Stimulated activated CD8-positive, alpha-beta memory T cell treated with anti-CD3 and anti-CD28 coated beads, Interleukin-12 subunit alpha, Interleukin-12 subunit beta, amount 100 ng/mL, for 24 hours (primary cell): ENCODE measurements around the gene MDGA2.

Experiments used
- DNase-seq: peaks from one replicate; pipeline ENCODE4 v3.0.0-alpha.2; 2020; ENCODE audit errors: extremely low read depth

Gene MDGA2

DNA sequence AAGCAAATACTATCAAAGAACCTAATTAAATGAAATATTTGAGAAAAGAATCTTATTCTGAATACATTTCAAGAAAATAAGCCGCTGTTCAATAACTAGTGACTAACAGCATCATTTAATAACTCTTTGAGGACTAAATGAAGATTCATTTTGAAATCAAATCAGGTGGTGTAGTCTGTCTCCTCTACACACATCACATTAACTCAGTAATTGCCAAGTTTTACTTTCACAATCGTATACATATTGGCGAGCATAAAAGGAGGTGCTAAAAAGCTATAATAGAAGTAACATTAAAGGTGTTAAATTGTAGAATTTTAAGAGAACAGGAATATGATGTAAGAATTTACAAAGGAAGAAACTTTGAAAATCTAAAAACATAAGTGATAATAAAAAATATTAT is 185.1 kb downstream of the MDGA2 start:
- DNase-seq = no peak

DNA sequence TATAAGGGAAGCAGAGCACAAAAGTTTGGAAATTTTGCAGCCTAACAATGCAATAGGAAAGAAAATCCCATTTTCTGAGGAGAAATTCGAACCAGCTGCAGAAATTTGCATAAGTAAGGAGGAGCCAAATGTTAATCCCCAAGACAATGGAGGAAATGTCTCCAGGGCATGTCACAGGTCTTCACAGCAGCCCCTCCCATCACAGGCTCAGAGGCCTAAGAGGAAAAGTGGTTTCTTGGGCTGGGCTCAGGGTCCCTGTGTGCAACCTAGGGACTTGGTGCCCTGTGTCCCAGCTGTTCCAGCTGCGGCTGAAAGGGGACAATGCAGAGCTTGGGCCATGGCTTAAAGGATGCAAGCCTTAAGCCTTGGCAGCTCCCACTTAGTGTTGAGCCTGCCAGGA is 190.0 kb downstream of the MDGA2 start:
- DNase-seq = no peak

DNA sequence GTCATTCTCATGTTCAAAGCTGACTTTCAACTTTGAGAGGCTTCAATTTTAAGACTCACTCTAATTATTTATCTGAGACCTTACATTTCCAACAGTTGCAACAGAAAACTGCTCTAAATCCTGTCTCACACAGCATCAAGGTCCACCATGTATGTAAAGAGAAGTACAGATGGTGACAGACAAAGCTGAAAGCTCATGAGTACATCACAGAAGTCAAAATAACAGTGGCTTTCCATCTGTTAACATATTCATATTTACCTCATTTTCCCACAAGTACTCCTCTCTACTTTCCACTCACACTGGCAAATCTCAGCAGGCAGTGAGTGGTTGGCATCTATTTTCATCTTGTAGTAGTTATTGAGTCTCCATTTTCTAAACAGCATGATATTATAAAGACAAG is 192.0 kb downstream of the MDGA2 start:
- DNase-seq = no peak

DNA sequence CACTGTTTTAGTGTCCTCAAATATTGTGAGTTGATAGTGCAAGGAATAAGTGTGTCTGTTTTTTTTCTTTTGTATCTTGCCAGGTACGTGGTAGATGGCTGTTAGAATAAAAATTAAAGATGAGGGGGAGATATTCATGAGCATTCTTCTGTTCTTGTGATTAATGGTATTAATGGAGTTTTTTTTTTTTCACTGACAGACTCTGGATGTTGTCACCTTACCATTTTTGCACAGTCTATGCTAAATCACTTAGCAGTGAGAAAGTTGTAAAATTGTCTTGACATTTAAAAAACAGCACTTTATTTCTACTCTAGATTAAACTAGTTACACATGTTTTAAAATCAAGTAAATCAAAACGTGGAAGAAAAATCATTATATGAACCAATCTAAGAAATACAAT is 204.3 kb downstream of the MDGA2 start:
- no peak for DNase-seq

DNA sequence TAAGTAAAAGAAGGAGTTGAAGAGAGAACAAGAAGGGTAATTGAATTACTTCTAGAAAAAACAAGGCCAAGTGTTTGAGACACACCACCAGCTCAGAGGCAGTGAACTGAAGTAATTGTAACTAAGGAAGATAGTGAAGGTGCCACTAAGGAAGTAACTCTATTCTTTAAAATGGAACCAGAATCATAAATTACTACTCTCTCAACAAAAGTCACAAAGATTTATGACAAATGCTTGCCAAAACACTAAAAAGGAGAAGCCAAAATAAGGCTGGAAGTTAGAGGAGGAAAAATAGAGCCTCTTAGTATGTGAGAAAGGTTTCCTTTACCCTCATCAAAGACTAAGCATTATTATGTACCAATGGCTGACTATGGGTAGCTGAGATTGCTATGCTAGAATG is 208.5 kb downstream of the MDGA2 start:
- DNase-seq = no peak

DNA sequence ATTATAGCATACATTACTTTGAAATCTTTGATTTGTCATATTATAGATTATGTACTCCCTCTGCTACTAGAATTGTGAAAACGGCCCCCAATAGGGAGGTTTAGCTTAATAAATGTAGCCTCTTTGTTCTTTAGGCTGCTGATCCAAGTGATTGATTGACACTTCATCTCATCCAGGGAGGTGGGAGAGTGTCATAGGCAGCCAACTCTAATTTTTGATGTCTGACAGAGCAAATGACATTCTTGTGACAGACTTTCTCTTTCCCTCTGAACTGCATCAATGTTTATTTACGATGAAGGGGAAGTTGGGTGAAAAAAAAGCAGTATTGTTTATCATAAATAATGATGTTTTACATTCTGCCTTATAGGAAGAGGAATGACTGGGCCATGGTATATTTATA is 221.4 kb downstream of the MDGA2 start:
- DNase-seq = no peak

DNA sequence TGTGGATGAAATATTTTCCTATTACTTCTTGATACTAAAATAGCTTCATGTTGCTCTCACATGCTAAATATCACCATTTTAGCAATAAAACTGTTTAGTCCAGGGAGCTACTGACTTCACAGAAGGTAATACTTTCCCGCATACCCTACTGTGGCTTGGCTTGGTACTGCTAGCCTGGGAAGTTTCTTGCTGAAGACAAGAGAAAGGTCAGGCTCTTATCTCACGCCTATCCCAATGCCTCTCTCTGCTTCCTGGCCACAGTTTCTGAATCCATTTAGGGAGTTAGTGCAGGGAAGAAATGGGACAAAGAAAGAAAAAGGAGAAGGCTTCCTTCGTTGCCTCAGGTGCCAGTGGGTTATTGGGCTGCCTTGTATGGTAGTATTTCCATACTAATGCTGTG is 228.3 kb downstream of the MDGA2 start:
- DNase-seq = no peak

DNA sequence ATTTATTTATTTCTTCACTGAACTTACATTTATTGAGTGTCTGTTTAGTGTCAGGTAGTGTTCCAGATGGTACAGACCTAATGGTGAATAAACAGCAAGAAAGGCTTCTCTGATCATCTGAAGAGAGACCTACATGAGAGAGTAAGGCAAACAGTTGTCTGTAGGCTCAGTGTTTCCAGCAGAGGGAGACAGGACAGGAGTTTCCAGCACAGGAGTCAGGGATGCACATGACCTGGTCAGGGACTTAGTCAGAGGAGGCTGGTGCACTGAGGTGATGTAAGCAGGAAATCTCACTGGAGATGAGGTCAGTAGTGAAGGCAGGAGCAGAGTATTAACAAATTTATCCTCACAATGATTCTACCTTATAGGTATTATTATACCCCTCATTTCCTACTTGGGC is 233.2 kb downstream of the MDGA2 start:
- DNase-seq = no peak

DNA sequence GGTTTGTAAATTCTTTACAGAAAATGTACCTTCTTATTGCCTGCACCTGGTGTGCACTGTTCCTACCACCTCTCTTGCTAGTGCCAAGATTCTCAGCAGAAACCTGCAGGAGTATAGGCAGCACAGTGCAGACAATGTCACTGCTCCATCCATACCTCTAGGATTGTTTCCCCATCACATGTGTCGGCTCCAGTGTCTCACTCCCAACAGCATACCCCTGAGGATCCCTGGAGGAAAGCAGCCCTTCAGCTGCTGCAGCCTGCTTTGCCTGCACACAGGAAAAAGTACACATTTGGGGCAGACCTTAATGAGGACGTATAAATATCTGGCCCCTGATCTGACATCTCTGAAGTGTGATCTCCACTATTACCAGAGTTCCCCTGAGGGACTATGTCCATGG is 235.5 kb downstream of the MDGA2 start:
- no peak for DNase-seq

DNA sequence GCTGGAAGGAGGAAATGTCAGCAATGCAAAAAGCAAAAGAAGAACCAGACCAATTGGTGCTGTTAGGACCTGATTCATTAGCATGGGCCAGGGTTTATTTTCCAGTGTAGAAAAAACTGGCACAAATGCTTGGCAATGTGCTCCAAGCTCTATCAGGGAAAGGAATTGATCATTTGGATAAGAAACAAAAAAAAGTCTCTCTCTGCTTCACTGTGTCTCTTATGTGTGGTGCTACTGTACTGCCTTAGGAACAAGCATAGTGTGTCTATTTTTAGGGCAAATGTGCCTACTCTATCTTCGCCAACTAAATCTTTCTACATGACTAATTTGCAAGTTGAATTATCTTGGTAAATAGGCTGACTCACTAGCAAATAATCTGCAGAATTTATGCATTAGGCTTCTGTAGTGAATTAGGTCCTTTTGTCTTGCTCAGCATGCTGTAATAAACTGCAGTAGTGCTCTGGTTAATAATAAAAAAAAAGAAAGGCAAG is 236.7 kb downstream of the MDGA2 start:
- no peak for DNase-seq

DNA sequence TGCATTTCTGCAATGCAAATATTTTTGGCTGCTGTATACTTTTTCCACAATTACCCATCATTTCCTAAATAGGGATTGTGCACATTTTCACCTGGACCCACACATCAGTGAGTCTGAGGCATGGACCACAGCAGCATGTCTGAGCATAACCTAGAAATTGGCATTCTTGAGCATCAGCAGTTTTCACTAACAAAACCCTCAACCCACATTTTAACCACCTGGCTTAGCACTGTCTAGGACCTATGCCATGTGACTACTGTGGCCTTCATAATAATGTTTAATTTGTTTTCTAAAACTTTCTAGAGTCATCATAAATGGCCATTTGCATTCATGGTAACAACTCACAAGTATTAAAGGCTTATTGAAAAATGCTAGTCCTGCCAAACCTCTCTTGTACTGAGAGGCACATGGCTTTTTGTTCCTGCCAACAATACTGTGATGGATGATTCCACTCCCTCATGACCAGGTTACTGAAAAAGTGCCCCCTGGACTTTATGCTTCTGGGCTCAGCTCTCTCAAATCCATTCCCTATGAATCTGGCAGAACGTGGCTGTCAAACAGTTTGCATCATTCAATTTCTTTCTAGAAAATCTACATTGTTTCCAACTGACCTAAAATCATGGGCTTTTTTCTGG is 240.0 kb downstream of the MDGA2 start:
- DNase-seq = no peak

DNA sequence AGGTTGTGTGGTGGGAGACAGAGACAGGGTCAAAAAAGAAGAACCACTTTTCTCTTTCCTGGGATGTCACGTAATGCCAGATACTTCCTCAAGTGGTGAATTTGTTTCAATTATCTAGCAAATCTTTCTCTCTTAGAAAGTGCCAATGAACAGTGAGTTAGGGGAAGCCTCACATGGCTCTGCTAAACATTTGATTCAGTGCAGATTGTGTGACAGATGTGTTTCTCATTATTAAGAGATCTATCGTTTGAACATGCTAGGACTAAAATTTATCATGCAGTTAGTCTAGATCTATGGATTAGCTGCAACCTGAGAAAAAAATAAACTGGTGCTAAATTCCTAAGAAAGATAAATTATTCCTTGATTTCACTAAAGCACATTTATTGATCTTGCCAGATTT is 247.8 kb downstream of the MDGA2 start:
- no peak for DNase-seq

DNA sequence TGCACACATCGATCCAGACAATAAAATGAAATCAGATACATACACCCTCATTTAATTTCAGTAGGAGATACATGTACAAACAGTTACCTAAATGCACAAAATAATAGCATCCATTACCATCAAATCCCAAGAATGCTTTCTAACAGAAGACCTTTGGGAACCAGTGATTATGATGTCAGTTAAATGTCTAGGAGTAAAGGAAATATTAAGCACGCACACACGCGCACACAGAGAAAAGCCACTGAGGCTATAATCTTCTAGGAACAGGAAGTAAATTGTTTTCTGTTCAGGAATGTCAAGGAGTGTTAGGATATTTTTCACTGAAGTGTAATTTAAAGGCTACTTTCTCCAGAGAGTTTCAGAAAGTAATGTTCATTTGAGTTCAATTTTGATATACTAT is 250.1 kb downstream of the MDGA2 start:
- DNase-seq = no peak

DNA sequence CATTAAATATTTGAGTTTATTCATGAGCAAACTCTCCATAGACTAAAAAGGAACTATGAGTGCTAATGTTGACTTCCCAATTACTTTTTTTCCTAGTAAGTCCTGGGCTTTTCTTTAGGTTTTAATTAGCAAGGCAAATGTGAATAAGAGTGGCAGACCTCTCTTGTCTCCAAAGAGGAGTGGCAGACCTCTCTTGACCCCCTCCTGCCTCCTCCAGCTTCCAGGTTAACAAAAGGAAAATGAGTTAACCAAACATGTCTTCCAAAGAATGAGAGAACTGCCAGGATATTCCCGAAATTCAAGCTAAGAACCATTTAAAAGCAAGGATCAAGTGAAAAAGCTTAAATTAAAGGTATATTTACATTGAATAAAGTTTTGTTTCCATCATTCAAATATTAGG is 253.2 kb downstream of the MDGA2 start:
- no peak for DNase-seq

DNA sequence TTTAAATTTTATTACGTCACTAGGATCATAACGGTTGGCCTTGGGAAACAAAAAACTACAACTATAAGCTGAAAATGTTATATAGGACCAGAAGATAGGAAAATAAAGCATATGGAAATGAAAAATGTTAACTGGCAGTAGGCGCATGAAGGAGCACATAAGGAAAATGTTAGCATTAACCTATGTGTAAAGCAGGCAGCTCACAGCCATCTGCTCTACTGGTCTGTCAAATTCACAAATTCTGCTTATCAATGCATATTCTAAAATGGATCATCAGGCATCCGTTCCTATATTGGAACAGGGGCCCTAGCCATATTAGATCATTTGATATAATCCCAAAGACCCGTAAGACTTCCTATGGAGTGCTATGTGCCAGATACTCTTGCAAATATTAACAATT is 263.9 kb downstream of the MDGA2 start:
- DNase-seq = no peak

DNA sequence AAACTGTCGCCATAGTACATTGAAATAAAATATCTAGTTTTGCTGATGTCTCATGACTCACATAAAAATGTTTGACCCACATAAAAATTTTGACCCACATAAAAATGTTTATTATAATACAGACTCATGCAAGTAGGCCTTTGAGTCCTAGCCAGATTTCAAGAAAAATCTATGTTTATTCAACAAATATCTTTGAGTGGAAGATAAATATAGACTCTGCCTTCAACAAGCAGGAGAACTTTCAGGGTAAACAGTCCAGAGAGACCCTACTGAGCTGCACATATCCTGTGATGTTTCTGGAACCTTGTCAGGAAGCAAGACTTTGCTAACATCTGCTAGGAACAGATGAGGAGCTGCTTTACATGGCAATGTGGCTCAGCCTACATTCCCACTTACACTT is 283.1 kb downstream of the MDGA2 start:
- DNase-seq = no peak

DNA sequence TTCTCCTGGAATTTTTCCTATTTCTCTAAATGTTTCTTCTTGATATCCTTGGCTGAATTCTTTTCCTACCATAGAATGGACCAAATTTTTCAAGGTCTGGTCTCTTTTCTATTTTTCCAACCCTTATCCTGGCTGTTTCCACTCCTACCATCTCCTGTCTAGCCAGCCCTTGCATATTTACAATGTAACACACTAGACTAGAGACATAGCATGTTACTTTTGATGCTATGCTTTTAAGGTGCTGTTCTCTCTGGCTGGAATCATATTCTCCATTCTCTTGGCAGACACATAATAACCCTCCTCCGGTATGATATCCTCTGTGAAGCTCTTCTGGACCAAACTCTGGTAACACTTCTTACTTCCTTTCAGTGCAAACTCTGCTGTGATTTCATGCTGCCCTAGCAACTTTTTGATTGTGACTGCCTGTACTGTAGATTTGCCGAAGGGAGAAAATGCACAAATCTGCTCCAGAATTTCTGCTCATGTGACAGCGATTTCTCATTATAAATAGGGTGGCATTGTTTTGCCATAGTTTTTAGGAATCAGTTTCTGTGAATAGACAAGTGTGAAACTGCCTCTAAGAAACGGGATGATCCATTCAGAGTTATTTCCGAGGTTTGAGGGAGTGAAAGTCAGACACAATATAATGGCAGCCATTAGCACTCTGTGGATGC is 284.4 kb downstream of the MDGA2 start:
- DNase-seq = no peak

DNA sequence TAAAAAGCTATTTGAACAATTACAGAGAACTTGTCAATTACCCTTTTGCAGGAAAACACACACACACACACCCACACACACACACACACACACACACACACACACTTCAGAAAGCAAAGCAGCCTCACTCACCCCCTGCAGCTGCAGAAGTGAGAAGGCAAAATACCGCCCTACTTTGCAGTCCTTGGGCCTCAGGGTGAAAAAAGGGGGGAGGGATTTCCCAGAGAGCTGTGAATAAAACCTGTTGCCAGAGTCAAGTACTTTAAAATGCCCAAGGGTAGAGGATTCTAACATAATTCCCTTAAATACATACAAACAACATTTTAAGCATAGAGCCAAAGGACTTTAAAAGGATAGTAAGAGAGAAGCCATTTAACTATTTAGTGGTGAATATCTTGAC is 285.9 kb downstream of the MDGA2 start:
- DNase-seq = no peak

DNA sequence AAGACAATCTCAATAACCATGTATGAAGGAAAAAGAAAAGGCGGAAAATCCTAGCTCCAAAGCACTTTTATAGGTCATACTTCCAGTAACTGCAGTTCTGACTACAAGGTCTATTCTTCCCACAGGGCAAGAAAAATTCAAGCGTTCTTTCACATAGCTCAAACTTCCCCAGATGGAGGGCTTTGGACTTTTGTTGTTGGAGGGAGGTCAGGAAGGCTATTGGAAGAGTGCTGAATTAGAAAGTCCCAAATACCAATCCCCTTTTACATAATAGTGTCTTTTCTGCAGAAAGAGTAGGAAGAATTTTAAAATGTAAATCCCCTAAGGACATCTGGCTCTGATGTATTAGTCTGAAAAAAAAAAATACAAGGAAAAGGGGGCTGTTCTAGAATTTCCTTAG is 309.4 kb downstream of the MDGA2 start:
- DNase-seq = no peak

DNA sequence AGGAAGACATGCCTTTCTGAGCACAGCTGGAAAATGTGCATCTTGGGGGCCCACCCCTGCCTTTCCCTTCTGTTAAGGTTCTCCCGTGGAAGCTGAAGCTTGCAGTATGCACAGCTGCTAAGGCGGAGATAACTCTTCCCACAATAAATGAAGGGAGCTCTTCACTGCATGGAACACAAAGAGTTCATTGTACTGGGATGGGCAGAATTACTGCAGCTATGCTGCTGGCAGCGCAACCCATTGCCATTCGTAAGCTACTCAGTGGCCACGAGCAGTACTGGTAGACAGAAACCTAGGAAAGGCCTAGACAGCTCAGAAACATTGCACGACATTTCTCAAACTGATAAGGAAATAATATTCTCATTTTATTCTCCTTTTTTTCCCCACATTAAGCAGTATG is 310.2 kb downstream of the MDGA2 start:
- no peak for DNase-seq

DNA sequence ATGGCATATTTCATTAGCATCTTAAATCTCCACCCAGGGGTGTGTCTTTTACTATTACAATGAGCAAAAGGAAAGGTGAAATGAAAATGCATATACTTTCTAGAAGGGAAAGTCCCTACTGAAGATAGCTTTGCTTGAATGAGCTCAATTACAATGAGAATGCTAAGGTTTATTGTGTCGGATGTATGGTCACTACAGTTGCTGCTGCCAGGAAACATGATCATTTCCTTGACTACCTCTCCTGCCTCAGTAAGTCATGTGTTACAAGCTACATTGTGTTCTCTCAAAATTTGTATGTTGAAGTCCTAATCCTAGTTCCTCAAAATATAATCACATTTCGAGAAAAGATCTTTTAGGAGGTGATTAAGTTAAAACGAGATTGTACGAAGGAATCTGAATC is 322.2 kb downstream of the MDGA2 start:
- DNase-seq = no peak

DNA sequence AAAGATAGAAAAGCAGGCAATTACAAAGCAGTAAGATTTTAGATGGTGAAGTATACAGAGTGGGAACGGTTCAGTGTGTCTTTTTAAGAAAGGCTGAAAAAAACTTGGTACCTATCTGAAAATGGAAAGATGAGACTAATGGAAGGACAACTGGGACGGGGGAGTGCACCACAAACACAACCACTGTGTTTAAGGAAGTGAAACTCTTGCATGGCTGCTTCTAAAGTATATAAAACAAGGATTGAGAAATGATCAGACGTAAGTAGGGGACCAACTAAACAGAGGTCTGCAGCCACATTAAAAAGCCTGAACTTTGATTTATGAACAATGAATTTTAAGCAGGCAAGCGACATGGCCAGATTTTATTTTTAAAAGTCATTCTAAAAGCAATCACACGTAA is 328.6 kb downstream of the MDGA2 start:
- no peak for DNase-seq

DNA sequence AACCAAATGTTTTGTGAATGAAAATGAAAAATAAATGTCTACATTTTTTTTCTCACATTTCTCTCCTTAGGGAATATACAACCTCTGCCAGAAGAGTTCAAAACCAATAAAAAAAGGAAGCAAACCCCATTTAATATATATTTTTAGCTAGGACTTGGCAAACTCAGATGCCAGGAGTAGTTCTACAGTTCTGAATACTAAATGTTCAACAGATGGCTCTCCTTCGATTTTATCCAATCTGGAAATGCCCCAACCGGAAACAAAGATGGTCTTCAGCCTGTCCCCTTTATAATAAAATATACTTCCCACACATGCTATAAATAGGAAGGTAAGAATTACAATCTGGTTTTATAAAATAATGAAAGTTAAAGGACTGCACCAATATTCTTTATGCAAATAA is 330.4 kb downstream of the MDGA2 start:
- DNase-seq = no peak

DNA sequence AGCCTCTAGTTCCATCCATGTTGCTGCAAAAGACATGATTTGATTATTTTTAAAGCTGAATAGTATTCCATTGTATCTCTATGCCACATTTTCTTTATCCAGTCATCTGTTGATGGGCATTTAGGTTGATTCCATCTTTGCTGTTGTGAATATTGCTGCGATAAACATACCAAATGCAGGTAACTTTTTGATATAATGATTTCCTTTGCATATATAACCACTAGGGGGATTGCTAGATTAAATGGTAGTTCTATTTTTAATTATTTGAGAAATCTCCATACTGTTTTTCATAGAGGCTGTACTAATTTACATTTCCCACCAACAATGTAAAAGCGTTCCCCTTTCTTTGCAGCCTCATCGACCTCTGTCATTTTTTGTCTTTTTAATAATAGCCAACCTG is 342.5 kb downstream of the MDGA2 start:
- no peak for DNase-seq
